ENCODE measurements around the gene ADGRA1.

DNA sequence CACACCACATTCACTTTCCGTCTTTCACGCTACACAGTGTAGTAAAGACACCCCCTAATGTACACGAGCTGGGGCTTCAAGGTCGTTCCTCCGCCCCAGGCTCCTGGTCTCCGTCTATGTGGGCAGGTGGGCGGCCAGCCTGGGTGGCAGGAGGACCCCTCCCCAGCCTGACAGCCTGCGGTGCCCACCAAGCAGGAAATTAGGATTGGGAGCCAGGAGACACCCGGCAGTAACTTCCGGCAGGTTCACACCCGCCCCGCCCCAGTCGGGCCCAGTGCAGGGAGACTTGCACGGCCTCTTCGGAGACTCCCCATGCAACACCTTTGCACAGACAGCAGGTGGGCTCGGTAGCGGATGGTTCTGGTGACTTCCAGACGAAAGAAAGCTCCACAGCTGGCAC is 27.7 kb upstream of the ADGRA1 start:
- TF ChIP-seq, protein P1, sequence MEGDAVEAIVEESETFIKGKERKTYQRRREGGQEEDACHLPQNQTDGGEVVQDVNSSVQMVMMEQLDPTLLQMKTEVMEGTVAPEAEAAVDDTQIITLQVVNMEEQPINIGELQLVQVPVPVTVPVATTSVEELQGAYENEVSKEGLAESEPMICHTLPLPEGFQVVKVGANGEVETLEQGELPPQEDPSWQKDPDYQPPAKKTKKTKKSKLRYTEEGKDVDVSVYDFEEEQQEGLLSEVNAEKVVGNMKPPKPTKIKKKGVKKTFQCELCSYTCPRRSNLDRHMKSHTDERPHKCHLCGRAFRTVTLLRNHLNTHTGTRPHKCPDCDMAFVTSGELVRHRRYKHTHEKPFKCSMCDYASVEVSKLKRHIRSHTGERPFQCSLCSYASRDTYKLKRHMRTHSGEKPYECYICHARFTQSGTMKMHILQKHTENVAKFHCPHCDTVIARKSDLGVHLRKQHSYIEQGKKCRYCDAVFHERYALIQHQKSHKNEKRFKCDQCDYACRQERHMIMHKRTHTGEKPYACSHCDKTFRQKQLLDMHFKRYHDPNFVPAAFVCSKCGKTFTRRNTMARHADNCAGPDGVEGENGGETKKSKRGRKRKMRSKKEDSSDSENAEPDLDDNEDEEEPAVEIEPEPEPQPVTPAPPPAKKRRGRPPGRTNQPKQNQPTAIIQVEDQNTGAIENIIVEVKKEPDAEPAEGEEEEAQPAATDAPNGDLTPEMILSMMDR (IDR thresholded peaks at IDR 0.05): no peak
- no peak for TF ChIP-seq POLR2A (IDR thresholded peaks at IDR 0.05)
